ENCODE measurements around the gene RNF225.
"Not testable (repeated sequence)": the region's sequence is repeated elsewhere in the genome, so short reads cannot be mapped to it uniquely, and the experiment has no call there.

GRCh38 chr19:58403920-58404478, 8.5 kb downstream of the RNF225 start:
- not testable (repeated sequence) for TF ChIP-seq YY1 (IDR thresholded peaks at IDR 0.05; ENCODE audit: insufficient read depth, insufficient read length); ZNF274 (IDR thresholded peaks at IDR 0.05; ENCODE audit: low read depth, low read length); SUZ12 (IDR thresholded peaks at IDR 0.05; ENCODE audit: extremely low read depth, insufficient read depth, insufficient read length)
